H4 (cell line): ENCODE measurements around the gene PCSK6. TPM values are rescaled to one million over a fixed set of nuclear protein-coding genes. Genes with fewer than 3 reads are reported as not detected.

Source experiments
- DNase-seq: peaks from one replicate; pipeline ENCODE4 v3.0.0-alpha.2; 2015; ENCODE audit warnings: low spot score
- total RNA-seq: library from RNA; depleted of rRNA; stranded (reverse); fragments of >200 nt; shearing (Covaris generic); gene quantifications from 2 replicates; pipeline ENCODE4 v1.2.3, GENCODE V29; 2014

The PCSK6 gene
- total RNA-seq, 1 experiment from 2014 or later: not detected

DNA sequence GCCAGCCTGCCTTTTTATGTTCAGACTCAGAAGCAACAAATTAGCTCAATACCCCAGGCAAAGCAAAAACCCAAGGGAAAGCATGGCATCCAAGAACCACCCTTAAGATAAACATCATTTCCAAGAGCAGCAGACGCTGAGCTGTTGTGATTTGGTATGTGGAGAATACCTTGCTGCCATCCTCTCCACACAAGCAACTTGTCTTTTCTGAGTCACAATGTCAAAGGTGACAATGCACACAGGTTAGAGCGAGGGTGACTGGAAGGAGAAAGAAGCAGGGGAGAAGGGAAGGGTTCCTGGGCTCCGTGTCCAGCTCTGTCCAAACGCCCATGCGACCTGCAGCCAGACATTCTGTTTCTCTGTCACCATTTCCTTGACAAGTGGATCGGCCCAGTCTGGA lies 6.0 kb downstream of the PCSK6 start:
- no peak for DNase-seq

DNA sequence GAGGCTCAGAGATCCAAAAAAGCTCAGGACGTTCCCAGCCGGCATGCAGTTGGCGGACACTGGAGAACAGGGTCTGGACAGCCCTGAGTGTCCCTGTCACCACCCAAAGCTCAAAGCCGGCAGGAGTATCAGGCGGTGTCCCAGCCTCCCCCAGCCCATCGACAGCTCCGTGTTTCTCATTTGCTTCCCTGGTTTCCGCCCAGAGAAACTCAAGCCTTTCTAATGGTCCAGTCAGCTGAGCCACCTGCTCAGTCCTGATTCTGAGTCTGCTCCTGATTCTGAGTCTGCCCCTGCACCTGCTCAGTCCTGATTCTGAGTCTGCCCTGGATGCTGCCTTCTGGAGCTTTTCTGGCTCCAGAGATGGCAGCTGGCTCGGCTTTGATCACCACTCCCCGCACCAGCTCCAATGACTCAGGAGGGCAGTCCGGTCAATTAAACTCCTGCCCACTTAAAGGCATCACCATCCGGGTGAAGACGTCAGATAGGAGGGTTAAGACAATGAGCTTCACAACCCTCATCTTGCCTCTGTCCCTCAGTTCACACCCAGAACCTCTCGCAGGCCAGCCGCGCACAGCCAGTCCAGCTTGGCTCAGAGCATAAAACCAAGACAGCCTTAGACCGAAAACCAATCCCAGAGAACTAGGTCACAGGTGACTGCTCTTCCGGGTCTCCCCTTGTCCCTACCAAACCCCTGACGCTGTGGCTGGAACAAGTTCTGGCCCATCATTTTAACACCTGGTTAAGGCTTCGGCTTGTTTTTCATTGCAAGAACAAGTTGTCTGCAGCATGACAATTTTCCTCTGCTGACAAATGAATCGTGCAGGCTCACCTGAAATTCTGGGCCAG lies 6.8 kb downstream of the PCSK6 start:
- no peak for DNase-seq

DNA sequence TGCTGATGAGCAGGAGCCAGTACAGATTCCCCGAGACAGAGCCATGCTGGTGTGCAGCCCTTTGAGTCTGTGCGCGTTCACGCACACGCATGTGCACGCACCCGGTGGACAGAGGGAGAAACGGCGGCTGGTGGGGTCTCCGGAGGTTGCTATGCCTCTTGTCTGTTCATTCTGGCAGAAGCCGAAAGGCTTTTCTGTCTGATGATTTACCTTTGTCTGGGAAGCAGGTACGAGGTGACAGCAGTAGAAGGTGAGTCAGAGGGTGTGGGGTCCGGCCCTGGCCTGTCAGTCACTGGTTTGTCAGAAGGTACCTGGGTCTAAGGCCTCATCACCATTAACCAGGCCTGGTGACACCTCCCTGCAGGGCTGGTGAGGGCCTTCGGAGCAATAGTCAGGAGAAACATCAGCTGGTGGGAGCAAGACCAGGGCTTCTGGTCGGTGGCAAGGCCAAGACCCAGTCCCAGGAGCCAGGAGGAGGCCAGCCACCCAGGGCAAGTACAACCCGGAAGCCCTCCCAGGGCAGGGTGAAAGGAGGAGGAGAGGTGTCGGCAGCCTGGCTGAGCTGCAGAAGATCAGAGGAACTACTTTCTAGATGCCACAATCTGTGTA lies 7.5 kb downstream of the PCSK6 start:
- DNase-seq: no peak

- DNase-seq: no peak
These were observed 8.2 kb downstream of the PCSK6 start for GRCh38 chr15:101481381-101481705.

DNA sequence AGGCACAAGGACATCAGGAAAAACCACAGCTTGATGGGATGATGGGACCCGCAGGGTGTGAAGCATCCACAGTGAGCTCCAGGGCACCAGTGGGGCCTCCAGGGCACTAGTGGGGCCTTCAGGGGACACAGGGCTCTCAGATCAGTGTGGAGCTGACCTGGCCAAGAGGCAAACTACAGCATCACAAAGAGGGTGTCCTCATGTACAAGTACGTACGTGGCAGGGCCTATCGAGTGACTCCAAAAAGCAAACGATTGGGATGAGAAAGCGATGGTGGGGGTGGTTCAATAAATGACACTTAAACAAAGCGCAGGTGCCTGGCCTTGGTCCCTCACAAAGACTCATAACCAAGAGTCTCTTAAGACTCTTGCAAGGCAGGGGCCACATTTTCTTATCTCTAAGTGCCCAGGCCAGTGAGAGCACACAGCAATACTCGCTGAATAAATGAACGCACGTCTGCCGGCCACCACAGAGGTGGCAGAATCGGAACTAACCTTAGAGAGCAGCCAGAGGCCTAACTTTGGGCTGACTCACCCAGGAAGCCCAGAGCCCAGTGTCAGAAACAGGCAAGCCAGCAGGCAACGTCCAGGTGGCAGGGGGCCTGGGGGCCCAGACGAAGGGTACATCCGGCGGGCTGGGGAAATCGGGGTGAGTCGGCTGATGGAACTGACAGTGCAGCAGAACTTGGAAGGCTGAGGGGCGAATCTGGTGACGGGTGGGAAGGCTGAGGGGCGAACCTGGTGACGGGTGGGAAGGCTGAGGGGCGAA lies 8.7 kb downstream of the PCSK6 start:
- no peak for DNase-seq

DNA sequence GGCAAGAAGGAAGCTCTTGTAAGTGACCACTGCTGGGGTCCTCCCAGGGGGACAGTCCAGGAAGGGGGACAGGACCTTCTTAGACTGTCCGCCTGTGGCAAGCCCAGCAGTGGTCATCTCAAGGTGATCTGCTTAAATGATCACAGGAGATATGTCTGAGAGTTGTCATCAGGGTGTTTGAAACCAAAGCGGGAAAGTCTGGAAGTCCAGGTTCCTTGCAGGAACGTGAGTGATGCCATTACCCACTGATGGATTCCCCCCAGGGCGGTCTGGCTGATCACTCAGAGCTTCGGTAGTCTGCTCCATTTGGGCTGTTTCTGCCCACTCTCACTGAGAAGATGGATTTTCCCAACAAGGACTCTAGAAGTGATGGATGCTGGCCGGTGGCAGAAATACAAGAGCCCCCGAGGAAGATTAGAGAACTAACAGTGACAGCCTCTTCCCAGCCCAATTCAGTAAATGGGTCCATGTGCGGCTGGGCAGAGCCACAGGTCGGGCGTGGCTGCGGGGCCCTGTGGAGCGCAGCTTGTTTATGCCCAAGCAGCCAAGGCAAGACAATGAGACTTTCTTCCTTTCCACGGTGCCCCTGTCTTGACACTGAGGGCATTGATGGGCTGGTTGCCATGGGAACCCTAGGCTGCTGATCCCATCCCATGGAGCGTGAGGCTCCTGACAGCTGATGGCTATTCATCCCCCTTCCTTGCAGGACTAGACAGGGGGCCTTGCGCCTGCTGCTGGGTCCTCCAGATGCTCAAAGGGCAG lies 9.5 kb downstream of the PCSK6 start:
- no peak for DNase-seq

DNA sequence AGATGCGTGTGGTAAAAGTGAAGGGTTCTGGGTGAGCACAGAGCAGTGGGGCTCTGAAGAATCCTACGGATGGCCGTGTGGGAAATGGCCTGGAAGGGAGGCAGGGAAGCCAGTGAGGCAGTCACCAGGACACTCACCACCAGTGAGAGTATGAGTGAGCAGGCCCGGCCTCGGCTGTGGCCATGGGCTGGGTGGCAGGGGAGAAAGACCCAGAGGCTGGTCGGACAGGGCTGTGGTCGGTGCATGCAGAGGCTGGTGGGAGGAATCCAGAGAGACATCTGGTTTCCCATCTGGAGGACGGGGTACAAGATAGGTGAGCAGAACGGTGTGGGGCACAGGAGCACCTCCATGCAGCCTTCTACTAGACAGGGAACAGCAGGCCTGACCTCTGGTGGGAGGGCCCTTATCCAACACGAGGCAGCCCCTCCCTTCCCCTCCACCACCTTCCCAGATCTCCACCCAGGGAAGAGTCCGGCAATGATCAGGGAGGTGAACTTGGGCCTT lies 10.1 kb downstream of the PCSK6 start:
- DNase-seq: no peak

- no peak for DNase-seq
These were observed 10.7 kb downstream of the PCSK6 start for GRCh38 chr15:101478701-101479341.

- DNase-seq: no peak
These were observed 11.6 kb downstream of the PCSK6 start for GRCh38 chr15:101477851-101478362.

- no peak for DNase-seq
These were observed 12.8 kb downstream of the PCSK6 start for GRCh38 chr15:101476756-101477155.

DNA sequence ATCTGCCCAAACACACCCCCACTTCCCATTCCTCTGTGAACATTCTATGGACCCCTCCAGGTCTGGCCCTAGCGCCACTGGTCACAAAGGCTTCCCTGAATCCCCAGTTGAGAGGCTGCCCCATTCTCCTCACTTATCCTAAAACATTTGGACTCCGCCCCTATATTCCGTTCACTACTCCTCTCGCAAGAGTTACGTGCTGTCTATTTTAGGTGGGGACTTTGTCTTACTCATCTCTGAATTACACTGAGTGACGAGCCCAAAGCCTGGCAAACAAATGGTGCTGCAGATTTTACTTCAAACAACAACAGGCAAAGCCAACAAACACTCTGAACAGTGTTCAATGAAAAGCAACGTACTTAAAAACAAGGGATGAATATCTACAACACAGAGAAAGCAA lies 14.5 kb downstream of the PCSK6 start:
- DNase-seq: no peak

DNA sequence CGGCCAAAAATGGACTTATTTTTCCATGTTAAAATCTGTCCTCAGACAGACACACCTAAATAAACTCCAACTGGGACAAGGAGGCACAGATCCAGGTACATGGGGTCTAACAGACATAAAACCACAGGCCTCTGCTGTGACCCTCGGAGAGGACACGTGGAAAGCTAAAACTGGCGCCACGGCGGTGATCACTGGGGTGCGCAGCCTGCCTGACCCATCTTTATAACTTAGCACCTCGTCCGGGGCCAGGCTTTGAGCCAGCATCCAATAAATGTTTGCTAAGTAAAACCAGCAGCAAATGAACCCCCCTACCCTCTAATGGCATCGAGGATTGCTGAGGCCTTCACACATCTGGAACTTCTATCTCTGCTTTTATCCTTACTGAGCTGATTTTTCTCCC lies 15.3 kb downstream of the PCSK6 start:
- no peak for DNase-seq

GRCh38 chr15:101472033-101472432 lies 17.5 kb downstream of the PCSK6 start:
- DNase-seq: no peak

- DNase-seq: no peak
These were observed 18.8 kb downstream of the PCSK6 start for GRCh38 chr15:101470548-101471239.

DNA sequence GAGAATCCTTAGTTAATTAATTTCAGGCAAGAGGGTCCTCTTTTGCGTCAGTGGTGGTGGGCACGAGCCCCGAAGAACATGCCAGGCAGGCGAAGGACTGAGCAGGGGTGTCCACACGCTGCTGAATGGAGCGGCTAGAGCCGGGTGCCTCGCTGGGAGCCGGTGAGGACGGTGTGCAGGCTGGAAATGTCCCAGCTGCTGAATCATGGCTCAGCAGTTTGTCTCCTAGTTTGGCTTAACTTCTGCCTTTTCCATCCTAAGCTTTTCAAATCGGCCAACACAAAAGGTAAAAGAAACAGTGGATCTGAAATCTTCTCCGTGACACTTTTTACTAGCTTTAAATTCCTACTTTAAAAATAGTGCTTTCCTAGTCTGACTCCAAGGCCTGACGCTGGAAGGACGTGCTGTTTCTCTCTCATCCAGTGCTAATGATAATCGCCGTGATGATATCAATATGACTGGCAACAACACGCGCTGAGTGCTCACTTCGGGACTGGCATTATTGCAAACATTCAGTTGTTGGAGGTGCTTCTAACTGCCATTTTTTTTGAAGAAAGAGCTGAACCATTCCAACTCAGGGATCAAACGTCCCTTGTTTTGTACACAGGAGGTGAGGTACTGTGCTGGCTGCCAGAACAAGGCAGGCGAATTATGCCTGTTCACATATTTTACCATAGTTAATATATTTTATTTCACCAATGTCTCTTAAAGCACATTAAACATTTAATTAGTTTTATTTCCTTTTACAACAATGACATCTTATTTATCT lies 19.8 kb downstream of the PCSK6 start:
- DNase-seq: no peak

GRCh38 chr15:101466188-101466587 lies 23.3 kb downstream of the PCSK6 start:
- DNase-seq: no peak

- DNase-seq: no peak
These were observed 24.4 kb downstream of the PCSK6 start for GRCh38 chr15:101464999-101465669.

GRCh38 chr15:101464256-101464998 lies 25.1 kb downstream of the PCSK6 start:
- DNase-seq: no peak
